ENCODE measurements around the gene COQ7.
A peak's percentile ranks its signal among the peaks of the same experiment; 100 is the strongest.

COQ7 gene

DNA sequence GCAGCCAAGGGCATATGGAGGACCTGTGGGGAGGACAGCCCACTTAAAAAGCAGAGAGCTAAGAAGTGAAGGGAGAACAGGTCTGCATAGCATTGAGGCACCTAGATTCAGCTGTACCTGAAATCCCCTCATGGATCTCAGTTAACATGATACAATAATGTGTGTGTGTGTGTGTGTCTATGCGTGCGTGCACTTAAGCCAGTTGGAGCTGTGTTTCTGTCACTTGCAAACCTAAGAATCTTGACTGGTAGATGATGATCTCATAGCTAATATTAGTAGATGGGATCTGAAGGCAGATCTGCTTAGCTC lies 44.6 kb downstream of the COQ7 start:
- Histone ChIP-seq H3K9ac (ENCODE audit: insufficient read length, low read depth) (no peak overlapping the region), H3K27me3 (ENCODE audit: insufficient read depth, insufficient read length) (peaks cover 3% of the 10 kb centered on the region), H3K9me3 (ENCODE audit: insufficient read depth, low read length) (no peaks in the 10 kb centered on the region; the same call in 1 of the 2 replicates), H3K36me3 (ENCODE audit: insufficient read depth, insufficient read length, low read length) (peaks cover 26% of the 10 kb centered on the region), H3K4me1 (ENCODE audit: insufficient read depth, insufficient read length) (peaks cover 9% of the 10 kb centered on the region), H3K4me3 (ENCODE audit: insufficient read length, low read depth) (no peak overlapping the region)
- TF ChIP-seq ZNF274 (IDR thresholded peaks at IDR 0.05; ENCODE audit: low read depth, low read length) (no peak), SUZ12 (IDR thresholded peaks at IDR 0.05; ENCODE audit: extremely low read depth, insufficient read depth, insufficient read length) (no peak), YY1 (IDR thresholded peaks at IDR 0.05; ENCODE audit: insufficient read depth, insufficient read length) (no peak)
- no peak for DNase-seq (ENCODE audit: low read depth, low spot score)

DNA sequence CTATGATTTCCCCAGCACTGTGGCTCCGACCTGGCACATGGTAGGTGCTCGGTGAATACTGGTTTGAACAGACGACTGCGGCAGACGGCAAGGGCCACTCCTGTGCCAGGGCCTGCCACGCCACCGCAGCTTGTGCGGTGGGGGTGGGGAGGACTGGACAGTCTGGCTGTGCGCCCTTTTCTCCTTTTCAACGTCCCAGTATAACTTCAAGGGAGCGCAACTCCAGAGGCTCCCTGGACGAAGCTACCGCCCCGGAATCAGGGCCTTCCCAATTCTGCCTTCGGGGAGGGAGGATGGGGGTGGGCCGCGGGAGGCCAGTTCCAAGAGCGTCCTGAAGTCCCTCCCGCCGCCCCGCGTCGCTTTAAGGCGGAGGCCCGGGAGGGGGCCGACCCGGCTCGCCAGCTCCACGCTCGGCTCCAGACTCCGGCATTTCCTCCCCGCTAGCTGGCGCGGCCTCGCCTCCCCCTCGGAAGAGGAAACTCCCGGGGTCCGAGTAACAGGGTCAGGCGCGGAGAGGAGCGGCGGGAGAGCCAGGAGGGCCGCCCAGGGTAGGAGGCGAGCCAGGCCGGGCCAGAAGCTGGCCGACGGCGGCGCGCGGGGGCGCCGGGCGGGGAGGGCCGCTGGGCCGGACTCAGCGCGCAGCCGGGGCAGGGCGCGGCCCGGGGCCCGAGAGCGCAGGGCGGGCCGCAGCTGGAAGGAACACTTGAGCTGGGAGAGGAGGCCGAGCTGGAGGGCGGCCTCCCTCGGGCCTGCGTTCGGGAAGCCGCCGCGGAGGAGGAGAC lies 46.4 kb downstream of the COQ7 start, which contains the start of gene ITPRIPL2:
Gene ITPRIPL2, plus strand, starts transcription at position 388 of the 782 bp plus-strand sequence. CDS start 498 bp downstream, outside the sequence.
- TF ChIP-seq YY1 (IDR thresholded peaks at IDR 0.05; ENCODE audit: insufficient read depth, insufficient read length): no peak
- no peak for TF ChIP-seq SUZ12 (IDR thresholded peaks at IDR 0.05; ENCODE audit: extremely low read depth, insufficient read depth, insufficient read length)
- no peak for TF ChIP-seq ZNF274 (IDR thresholded peaks at IDR 0.05; ENCODE audit: low read depth, low read length)
- H3K4me1 ChIP-seq (ENCODE audit: insufficient read depth, insufficient read length): peaks cover 9% of the 10 kb centered on the region
- DNase-seq (ENCODE audit: low read depth, low spot score): no peak

DNA sequence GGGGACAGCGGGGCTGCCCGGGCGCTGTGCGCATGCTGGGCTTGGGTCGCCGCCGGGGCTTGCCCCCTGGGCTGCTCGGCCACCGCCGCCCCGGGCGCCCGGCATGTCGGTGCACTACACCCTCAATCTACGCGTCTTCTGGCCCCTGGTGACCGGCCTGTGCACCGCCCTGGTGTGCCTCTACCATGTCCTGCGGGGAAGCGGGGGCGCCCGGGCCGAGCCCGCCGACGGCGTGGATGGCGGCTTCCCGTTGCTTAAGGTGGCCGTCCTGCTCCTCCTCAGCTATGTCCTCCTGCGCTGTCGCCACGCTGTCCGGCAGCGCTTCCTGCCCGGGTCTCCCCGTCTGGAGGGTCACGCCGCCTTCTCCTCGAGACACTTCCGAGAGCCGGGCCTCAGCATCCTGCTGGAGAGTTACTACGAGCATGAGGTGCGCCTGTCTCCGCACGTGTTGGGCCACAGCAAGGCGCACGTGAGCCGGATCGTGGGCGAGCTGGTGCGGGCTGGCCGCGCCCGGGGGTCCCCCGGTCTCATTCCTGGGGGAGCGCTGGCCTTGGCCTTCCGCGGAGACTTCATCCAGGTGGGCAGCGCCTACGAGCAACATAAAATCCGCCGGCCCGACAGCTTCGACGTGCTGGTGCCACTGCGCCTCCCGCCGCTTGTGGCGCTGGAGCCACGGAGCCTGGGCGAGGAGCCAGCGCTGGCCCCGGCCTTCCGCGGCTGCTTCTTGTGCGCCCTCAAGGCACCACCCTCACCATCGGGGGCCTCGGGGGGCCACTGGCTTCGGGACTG lies 47.1 kb downstream of the COQ7 start:
- Histone ChIP-seq H3K9ac (ENCODE audit: insufficient read length, low read depth) (peak overlapping the region; percentile 93), H3K9me3 (ENCODE audit: insufficient read depth, low read length) (no peaks in the 10 kb centered on the region; the same call in 1 of the 2 replicates), H3K4me3 (ENCODE audit: insufficient read length, low read depth) (peak overlapping the region; percentile 71), H3K27me3 (ENCODE audit: insufficient read depth, insufficient read length) (peaks cover 3% of the 10 kb centered on the region), H3K4me1 (ENCODE audit: insufficient read depth, insufficient read length) (peaks cover 9% of the 10 kb centered on the region), H3K36me3 (ENCODE audit: insufficient read depth, insufficient read length, low read length) (peaks cover 36% of the 10 kb centered on the region)
- no peak for DNase-seq (ENCODE audit: low read depth, low spot score)
- TF ChIP-seq ZNF274 (IDR thresholded peaks at IDR 0.05; ENCODE audit: low read depth, low read length) (no peak), YY1 (IDR thresholded peaks at IDR 0.05; ENCODE audit: insufficient read depth, insufficient read length) (no peak), SUZ12 (IDR thresholded peaks at IDR 0.05; ENCODE audit: extremely low read depth, insufficient read depth, insufficient read length) (no peak)

More for the DNA sequence above, 46.4 kb downstream of the COQ7 start, which contains the start of gene ITPRIPL2:
- no peaks in the 10 kb centered on the region; the same call in 1 of the 2 replicates for H3K9me3 ChIP-seq (ENCODE audit: insufficient read depth, low read length)
- peaks cover 36% of the 10 kb centered on the region for H3K36me3 ChIP-seq (ENCODE audit: insufficient read depth, insufficient read length, low read length)
- H3K4me3 ChIP-seq (ENCODE audit: insufficient read length, low read depth): peak within 1 kb of the TSS; percentile 71
- peaks cover 3% of the 10 kb centered on the region for H3K27me3 ChIP-seq (ENCODE audit: insufficient read depth, insufficient read length)
- H3K9ac ChIP-seq (ENCODE audit: insufficient read length, low read depth): peak within 1 kb of the TSS; percentile 93

DNA sequence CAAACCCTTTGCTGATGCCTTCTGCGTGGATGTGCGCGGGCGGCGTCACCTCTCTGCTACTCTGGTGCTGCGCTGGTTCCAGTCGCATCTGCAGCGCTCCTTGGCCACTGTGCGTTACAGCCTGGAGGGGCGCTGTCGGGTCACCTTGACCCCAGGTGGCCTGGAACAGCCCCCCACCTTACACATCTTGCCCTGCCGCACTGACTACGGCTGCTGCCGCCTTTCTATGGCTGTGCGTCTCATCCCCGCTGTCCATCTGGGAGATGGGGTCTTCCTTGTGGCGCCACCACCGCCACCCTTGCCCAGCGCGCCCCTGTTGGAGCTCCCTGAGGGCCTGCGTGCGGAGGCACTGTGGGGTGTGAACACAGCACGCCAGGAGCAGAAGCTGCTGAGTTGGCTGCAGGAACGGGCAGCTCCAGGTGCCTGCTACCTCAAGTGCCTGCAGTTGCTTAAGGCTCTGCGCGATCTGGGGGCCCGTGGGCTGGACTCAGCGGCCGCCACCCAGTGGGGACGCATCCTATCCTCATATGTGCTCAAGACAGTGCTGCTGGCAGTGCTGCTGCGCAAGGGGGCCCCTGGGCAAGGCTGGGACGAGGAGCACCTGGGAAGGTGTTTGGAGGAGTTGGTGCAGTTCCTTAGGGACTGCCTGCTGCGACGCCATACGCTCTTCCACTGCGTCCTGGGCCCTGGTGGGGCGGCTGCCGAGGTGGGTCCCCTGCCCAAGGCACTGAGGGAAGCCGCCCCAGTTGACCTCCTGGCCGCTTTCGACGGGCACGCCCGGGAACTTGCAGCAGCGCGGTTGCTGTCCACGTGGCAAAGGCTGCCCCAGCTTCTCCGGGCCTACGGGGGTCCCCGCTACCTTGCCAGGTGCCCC lies 48.0 kb downstream of the COQ7 start:
- H3K36me3 ChIP-seq (ENCODE audit: insufficient read depth, insufficient read length, low read length): peaks cover 43% of the 10 kb centered on the region
- no peak for DNase-seq (ENCODE audit: low read depth, low spot score)
- H3K27me3 ChIP-seq (ENCODE audit: insufficient read depth, insufficient read length): peaks cover 3% of the 10 kb centered on the region
- no peaks in the 10 kb centered on the region; the same call in 1 of the 2 replicates for H3K9me3 ChIP-seq (ENCODE audit: insufficient read depth, low read length)
- TF ChIP-seq ZNF274 (IDR thresholded peaks at IDR 0.05; ENCODE audit: low read depth, low read length) (no peak), SUZ12 (IDR thresholded peaks at IDR 0.05; ENCODE audit: extremely low read depth, insufficient read depth, insufficient read length) (no peak), YY1 (IDR thresholded peaks at IDR 0.05; ENCODE audit: insufficient read depth, insufficient read length) (no peak)
- peak overlapping the region; percentile 93 for H3K9ac ChIP-seq (ENCODE audit: insufficient read length, low read depth)
- no peak overlapping the region for H3K4me3 ChIP-seq (ENCODE audit: insufficient read length, low read depth)
- peaks cover 9% of the 10 kb centered on the region for H3K4me1 ChIP-seq (ENCODE audit: insufficient read depth, insufficient read length)

DNA sequence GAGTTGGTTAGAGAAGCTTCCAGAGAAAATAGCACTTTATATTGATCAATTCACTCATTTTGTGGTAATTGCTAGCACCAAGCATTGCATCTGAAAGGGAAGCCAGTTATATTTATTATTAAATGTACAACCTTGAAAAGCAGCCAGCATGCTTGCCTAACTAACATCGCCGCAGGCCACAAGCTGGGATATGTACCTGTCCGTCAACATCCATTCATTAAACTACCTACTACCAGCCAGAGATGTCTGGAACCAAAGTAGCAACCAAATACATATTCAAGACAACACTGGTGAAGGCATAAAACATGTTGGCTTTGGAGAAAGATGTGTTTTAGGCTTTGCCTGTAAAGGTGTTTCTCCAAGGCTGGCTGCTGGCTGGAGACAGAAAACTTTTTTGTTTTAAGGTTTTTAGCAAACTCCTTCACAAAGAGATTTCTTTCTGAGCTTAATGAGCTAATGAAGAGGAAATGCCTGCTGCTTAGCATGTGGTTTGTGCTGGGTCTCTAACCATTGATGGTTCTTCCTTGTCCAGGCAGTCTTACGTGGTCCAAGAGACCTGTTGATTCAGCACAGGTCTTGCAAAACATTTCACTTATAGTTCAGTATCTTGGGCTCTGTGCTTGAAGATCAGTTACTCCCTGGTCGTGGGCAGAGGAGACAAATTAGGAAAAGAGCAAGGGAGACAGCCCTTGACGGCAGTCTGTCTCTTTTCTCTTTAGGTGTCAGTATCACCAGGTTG lies 49.5 kb downstream of the COQ7 start:
- H3K27me3 ChIP-seq (ENCODE audit: insufficient read depth, insufficient read length): peaks cover 3% of the 10 kb centered on the region
- peaks cover 9% of the 10 kb centered on the region for H3K4me1 ChIP-seq (ENCODE audit: insufficient read depth, insufficient read length)
- no peak overlapping the region for H3K9ac ChIP-seq (ENCODE audit: insufficient read length, low read depth)
- TF ChIP-seq ZNF274 (IDR thresholded peaks at IDR 0.05; ENCODE audit: low read depth, low read length): no peak
- no peak for TF ChIP-seq SUZ12 (IDR thresholded peaks at IDR 0.05; ENCODE audit: extremely low read depth, insufficient read depth, insufficient read length)
- H3K4me3 ChIP-seq (ENCODE audit: insufficient read length, low read depth): no peak overlapping the region
- H3K9me3 ChIP-seq (ENCODE audit: insufficient read depth, low read length): no peaks in the 10 kb centered on the region; the same call in 1 of the 2 replicates
- H3K36me3 ChIP-seq (ENCODE audit: insufficient read depth, insufficient read length, low read length): peaks cover 51% of the 10 kb centered on the region
- DNase-seq (ENCODE audit: low read depth, low spot score): no peak

DNA sequence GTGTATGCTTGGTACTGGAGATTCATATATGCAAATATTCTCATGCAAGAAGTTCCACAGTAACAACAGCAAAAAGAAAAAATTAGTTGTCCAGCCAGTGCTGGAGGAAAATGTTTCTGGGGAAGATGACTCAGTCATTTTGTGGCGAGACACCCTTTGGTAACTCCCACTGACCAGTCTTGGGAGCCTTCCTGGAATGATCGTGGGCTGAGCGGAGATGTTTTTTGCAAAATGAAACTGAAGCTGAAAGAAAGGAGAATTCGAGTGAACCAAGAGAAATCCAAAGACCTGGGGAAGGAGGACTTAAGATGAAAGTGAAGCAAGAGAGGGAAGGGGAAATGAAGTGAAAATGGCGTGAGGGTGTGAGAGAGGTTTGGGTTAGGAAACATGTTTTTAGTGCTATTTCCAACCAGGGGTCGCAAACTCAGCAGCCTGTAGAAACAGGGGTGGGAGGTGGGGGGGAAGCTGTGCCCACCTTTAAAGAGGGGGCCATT lies 51.6 kb downstream of the COQ7 start:
- no peak overlapping the region for H3K4me3 ChIP-seq (ENCODE audit: insufficient read length, low read depth)
- H3K27me3 ChIP-seq (ENCODE audit: insufficient read depth, insufficient read length): peaks cover 3% of the 10 kb centered on the region
- TF ChIP-seq SUZ12 (IDR thresholded peaks at IDR 0.05; ENCODE audit: extremely low read depth, insufficient read depth, insufficient read length) (no peak), ZNF274 (IDR thresholded peaks at IDR 0.05; ENCODE audit: low read depth, low read length) (no peak), YY1 (IDR thresholded peaks at IDR 0.05; ENCODE audit: insufficient read depth, insufficient read length) (no peak)
- DNase-seq (ENCODE audit: low read depth, low spot score): no peak
- H3K9me3 ChIP-seq (ENCODE audit: insufficient read depth, low read length): no peaks in the 10 kb centered on the region; the same call in 1 of the 2 replicates
- peaks cover 54% of the 10 kb centered on the region for H3K36me3 ChIP-seq (ENCODE audit: insufficient read depth, insufficient read length, low read length)
- no peak overlapping the region for H3K9ac ChIP-seq (ENCODE audit: insufficient read length, low read depth)
- H3K4me1 ChIP-seq (ENCODE audit: insufficient read depth, insufficient read length): peaks cover 7% of the 10 kb centered on the region
